ENCODE data around the gene MYO18A.
"Not testable (repeated sequence)": the region's sequence is repeated elsewhere in the genome, so short reads cannot be mapped to it uniquely, and the experiment has no call there.

Gene MYO18A

DNA sequence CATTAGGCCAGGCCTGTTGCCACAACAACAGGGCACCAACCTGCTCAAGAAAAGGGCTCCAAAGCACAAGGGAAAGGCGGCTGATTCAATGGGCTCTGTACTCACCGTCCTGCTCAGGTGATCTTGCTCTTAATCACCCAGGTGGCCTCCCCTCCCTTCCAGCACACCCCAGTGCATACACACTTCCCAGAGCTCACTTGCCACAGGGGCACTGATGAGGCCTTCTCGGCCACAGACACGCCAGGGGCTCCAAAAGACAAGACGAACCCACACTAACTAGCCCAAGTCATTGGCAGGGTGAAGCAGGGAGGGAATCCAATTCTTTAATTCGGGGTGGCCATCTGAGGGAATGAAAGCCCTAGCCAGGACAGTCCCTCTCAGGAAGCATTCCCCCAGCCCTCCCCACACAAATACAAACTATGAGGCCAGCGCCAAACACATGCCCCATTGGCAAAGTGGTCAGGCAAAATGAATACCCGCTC lies 1.4 kb downstream of the MYO18A start:
- Mint-ChIP-seq H3K9me3 (no peaks in the 10 kb centered on the region), H3K36me3 (ENCODE audit: low read depth) (no peaks in the 10 kb centered on the region), H3K27ac (peak overlapping the region; percentile 29), H3K4me1 (ENCODE audit: low read depth) (peaks cover 38% of the 10 kb centered on the region), H3K4me3 (peak overlapping the region; percentile 53), H3K27me3 (no peaks in the 10 kb centered on the region)
- DNase-seq = no peak

DNA sequence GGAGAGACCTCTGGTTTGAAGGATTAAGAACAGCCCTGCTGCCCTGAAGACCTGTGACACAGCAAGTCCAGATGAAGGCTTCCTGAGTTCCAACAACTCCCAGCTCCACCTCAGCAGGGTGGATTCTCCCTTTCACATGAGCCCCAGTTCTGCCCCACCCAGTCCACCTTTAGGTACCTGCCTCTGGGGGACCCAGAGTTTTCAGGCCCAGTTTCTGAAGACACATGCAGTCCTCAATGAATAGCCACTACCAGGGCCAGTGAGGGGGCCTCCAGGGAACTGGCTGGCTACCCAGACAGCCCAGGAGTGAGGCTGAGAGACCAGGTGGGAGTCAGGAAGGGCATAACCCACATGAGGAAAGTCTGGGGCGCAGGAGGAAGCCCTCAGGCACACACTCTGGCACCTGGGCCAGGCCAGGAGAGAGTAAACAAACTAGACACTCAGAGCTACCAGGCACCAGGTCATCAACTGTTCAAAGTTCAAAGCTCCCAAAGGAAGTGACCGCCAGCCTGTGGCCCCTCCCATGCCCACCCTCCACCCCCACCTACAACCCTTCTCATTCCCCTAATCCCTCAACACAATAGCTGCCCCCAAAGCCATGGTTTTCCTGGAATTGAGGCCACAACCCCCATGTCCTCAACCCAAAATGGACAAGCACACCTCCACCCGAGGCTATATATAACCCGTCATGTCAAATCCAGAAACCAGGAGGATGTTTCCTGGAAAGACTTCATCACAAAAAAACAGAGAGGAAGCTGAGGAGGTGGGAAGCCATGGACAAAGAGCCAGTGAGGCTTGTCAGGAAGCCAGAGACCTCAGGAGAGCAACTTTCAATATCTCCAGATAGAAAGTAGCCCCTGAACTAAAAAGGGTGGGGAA lies 2.1 kb downstream of the MYO18A start:
- Mint-ChIP-seq H3K4me1 (ENCODE audit: low read depth) (peaks cover 38% of the 10 kb centered on the region), H3K27me3 (no peaks in the 10 kb centered on the region), H3K27ac (peak overlapping the region; percentile 63), H3K9me3 (no peaks in the 10 kb centered on the region), H3K4me3 (peak overlapping the region; percentile 53), H3K36me3 (ENCODE audit: low read depth) (no peaks in the 10 kb centered on the region)
- DNase-seq = no peak

DNA sequence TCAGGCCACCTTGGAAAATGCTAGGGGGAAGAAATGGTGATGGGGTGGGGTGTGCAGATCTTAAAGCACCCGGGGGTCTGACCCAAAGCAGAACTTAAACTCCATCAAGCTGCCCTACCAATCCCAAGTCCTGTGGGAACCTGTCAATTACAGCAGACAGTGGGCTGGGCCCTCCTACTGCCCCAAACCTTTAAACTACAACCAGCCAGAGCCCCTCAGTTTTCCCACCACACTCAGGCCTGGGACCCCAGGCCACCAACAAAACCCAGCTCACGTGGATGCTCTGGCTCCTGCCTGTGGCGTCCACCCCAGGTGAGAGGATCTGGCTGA lies 2.7 kb downstream of the MYO18A start:
- H3K27ac Mint-ChIP-seq = peak overlapping the region; percentile 34
- peak overlapping the region; percentile 75 for H3K4me3 Mint-ChIP-seq
- no peaks in the 10 kb centered on the region for H3K27me3 Mint-ChIP-seq
- H3K9me3 Mint-ChIP-seq = no peaks in the 10 kb centered on the region
- no peak for DNase-seq
- peaks cover 38% of the 10 kb centered on the region for H3K4me1 Mint-ChIP-seq (ENCODE audit: low read depth)
- H3K36me3 Mint-ChIP-seq (ENCODE audit: low read depth) = no peaks in the 10 kb centered on the region

DNA sequence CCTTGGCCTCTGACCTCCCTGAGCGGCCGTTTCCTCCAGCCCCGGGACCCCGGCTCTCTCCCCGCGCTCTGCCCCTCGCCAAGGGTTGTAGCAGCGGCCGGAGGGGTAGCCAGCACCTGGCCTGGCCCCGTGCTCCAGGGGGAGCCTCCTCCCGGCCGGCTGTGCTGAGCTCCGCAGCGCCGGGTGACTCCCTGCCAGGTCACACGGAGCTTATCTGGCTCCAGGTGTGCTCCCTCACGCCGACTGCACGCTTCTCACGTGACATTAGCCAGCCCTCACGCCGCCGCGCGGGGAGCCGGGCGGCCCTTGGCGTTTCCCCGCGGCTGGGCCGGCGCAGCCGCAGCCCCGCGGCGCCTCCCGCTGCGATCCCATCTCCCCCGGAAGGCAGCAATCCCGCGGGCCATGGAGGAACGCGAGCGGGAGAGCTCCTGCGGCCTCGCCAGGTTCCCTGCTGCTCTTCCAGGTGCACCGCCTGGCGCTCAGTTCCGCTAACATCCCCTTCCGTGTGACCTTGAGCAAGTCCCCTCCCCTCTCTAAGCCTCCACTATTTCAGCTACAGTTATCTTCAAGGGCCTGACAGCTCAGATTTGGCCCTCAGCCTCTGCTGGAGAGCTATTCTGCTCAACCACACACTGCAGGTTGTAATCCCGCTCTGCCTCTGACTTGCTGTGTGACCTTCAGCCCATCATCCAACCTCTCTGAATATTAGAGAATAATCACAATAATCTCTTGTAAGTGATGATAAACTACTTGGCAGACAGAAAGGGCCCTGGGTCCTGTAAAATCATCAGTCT lies 3.4 kb downstream of the MYO18A start:
- peak overlapping the region; percentile 94 for H3K27ac Mint-ChIP-seq
- H3K4me3 Mint-ChIP-seq = peak overlapping the region; percentile 75
- H3K4me1 Mint-ChIP-seq (ENCODE audit: low read depth) = peaks cover 38% of the 10 kb centered on the region
- no peaks in the 10 kb centered on the region for H3K9me3 Mint-ChIP-seq
- no peaks in the 10 kb centered on the region for H3K36me3 Mint-ChIP-seq (ENCODE audit: low read depth)
- H3K27me3 Mint-ChIP-seq = no peaks in the 10 kb centered on the region
- peak; percentile 79 for DNase-seq

DNA sequence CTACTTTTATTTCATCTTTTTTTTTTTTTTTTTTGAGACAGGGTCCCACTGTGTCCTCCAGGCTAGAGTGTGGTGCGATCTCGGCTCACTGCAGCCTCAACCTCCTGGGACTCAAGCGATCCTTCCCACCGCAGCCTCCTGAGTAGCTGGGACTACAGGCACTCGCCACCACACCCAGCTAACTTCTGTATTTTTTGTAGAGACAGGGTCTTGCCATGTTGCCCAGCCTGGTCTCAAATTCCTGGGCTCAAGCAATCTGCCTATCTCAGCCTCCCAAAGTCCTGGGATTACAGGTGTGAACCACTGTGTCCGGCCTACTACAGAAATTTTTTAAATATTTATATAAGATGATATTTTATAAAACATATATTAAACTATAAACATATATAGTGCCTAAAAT lies 4.8 kb downstream of the MYO18A start:
- peaks cover 32% of the 10 kb centered on the region for H3K4me1 Mint-ChIP-seq (ENCODE audit: low read depth)
- H3K27ac Mint-ChIP-seq = no peak overlapping the region
- H3K4me3 Mint-ChIP-seq = no peak overlapping the region
- no peaks in the 10 kb centered on the region for H3K9me3 Mint-ChIP-seq
- DNase-seq = no peak
- H3K27me3 Mint-ChIP-seq = no peaks in the 10 kb centered on the region
- no peaks in the 10 kb centered on the region for H3K36me3 Mint-ChIP-seq (ENCODE audit: low read depth)

DNA sequence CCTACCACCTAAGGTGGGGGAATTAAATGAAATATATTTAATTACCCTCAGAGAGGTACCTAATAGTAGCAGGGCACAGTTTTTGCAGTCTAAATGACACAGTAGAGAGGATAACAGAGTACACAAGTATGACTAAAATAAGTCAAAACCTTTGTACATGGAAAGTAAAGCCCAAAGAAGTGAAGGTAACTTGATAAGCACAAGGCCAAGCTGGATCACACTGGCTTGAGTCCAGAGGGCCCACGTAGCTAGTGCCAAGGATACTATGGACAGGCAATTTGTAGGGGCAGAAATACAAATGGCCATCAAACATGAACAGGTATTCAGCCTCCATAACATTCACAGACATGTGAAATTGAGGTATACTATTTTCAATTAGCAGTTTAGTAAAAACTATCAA lies 7.6 kb downstream of the MYO18A start:
- no peaks in the 10 kb centered on the region for H3K36me3 Mint-ChIP-seq (ENCODE audit: low read depth)
- H3K27me3 Mint-ChIP-seq = no peaks in the 10 kb centered on the region
- no peak for DNase-seq
- H3K4me3 Mint-ChIP-seq = no peak overlapping the region
- H3K9me3 Mint-ChIP-seq = no peaks in the 10 kb centered on the region
- peaks cover 12% of the 10 kb centered on the region for H3K4me1 Mint-ChIP-seq (ENCODE audit: low read depth)
- H3K27ac Mint-ChIP-seq = no peak overlapping the region

DNA sequence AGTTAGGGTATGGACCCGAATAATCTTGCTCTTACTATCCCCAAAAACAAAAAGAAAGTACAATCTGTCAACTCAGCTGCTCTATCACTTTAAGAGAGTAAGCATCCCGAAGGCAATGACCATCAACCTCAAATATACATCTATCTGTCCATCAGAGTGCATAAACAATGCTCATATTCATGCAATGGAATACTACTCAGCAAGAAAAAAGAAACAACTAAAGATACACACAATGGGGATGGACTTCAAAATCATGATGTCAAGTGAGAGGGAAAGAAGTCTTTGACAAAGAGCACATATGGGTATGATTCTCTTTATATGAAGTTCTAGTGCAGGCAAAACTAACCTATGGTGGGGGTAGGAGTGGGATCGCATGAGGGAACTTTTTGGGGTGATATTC lies 9.5 kb downstream of the MYO18A start:
- Mint-ChIP-seq H3K27ac (no peak overlapping the region), H3K27me3 (no peaks in the 10 kb centered on the region), H3K9me3 (no peaks in the 10 kb centered on the region), H3K4me1 (ENCODE audit: low read depth) (no peaks in the 10 kb centered on the region), H3K36me3 (ENCODE audit: low read depth) (peaks cover 12% of the 10 kb centered on the region), H3K4me3 (no peak overlapping the region)
- no peak for DNase-seq

DNA sequence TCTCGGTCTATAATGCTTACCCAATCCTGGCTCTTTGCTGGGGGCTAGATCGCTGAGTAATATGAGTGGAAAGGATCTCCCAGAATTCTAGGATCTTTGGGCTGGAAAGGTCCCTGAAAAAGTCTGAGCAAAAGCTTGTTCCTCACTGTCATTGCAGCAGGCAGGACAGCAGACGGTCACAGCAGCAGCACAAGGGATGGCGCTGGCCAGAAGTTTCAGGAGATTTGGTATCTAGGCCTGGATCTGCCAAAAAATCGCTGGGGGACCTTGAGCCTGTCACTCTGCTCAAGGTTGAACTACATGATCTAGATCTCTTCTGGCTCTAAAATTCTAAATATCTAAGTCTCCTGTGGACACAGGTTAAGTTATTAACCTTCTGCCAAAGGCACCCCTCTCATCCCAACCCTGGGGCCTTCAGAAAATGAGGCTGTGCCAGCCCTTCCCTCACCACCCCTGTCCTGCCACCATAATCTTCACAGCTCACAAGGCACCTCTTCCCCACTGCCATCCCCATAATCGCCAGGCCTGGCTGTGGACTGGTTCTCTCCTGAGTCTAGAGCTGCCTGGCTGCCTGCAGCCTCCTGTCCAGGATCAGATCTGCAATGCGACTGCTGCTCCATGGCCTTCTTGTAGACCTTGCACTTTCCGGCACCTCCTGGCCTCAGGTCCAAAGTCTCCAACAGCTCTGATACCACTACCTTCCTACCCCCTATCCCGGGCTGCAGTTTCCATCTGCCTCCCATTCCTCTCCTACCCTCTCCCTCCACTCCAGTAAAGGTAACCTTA lies 10.2 kb downstream of the MYO18A start:
- DNase-seq = no peak
- H3K27ac Mint-ChIP-seq = no peak overlapping the region
- H3K4me1 Mint-ChIP-seq (ENCODE audit: low read depth) = no peaks in the 10 kb centered on the region
- H3K36me3 Mint-ChIP-seq (ENCODE audit: low read depth) = peaks cover 15% of the 10 kb centered on the region
- H3K27me3 Mint-ChIP-seq = no peaks in the 10 kb centered on the region
- H3K9me3 Mint-ChIP-seq = no peaks in the 10 kb centered on the region
- no peak overlapping the region for H3K4me3 Mint-ChIP-seq

DNA sequence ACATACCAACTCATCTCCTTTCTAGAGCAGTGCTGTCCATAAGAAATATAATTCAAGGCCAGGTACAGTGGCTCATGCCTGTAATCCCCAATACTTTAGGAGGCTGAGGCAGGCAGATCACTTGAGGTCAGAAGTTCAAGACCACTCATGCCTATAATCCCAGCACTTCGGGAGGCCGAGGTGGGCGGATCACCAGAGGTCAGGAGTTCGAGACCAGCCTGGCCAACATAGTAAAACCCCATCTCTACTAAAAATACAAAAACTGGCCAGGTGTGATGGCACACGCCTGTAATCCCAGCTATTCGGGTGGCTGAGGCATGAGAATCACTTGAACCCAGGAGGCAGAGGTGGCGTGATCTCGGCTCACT lies 11.5 kb downstream of the MYO18A start:
- not testable (repeated sequence) for DNase-seq; H3K27ac Mint-ChIP-seq; H3K9me3 Mint-ChIP-seq; H3K27me3 Mint-ChIP-seq; H3K4me3 Mint-ChIP-seq; H3K4me1 Mint-ChIP-seq (ENCODE audit: low read depth)
- H3K36me3 Mint-ChIP-seq (ENCODE audit: low read depth) = peaks cover 16% of the 10 kb centered on the region

DNA sequence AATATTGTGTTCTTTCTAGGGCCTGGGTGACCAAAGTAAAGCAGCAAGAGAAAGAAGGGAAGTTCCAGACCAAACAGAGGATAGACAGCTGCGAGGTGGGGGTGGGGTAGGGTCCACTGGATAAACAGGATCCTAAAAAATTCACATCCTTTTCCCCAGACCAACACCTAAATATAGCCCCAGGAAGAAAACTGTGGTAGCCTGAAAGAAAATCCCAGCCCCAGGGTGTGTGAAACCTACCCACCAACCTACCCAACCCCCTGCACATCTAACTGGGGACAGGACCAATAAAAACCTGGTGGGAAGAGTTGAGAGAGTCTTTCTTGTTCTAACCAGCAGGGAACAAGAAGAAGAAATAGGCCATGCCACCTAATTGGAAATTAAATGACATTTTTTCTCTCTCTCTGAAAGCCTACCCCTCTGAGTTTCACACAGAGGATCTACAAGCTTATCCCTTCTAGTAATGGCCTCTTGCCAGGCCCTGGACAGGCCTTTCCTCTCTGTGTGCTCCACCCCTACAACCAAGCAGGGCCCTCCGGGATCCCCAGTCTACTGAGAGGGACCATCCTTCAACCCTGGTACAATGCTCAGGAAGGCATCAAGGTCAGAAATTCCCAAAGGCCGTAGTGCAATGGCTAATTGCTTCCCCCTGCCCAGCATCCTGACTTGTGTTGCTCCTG lies 12.0 kb downstream of the MYO18A start:
- Mint-ChIP-seq H3K36me3 (ENCODE audit: low read depth) (peaks cover 16% of the 10 kb centered on the region), H3K9me3 (no peaks in the 10 kb centered on the region), H3K4me3 (no peak overlapping the region), H3K4me1 (ENCODE audit: low read depth) (no peaks in the 10 kb centered on the region), H3K27me3 (no peaks in the 10 kb centered on the region), H3K27ac (no peak overlapping the region)
- no peak for DNase-seq

DNA sequence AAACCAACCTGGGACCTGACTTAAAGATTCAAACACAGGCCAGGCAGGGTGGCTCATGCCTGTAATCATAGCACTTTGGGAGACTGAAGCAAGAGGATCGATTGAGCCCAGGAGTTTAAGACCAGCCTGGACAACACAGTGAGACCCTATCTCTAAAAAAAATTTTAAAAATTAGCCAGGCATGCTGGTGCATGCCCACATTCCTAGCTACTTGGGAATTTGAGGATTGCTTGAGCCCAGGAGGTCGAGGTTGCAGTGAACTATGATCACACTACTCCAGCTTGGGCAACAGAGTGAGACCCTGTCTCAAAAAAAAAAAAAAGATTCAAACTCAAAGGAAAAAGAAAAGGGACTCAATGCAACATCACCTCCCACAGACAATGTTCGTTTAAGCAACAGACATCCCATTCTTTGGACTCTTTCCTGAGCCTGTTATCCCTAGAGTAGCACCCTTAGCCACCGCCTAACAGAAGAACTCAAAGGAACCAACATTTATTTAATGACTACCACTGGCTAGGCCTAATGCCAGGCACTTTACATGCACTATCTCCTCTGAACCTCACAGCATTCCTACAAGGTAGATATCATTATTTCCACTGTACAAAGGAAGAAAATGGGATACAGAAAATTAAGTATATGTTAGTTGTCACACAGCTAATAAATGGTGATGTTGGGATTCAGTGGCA lies 12.7 kb downstream of the MYO18A start:
- H3K4me1 Mint-ChIP-seq (ENCODE audit: low read depth) = no peaks in the 10 kb centered on the region
- H3K9me3 Mint-ChIP-seq = no peaks in the 10 kb centered on the region
- H3K27me3 Mint-ChIP-seq = no peaks in the 10 kb centered on the region
- H3K4me3 Mint-ChIP-seq = no peak overlapping the region
- no peak overlapping the region for H3K27ac Mint-ChIP-seq
- DNase-seq = no peak
- H3K36me3 Mint-ChIP-seq (ENCODE audit: low read depth) = peaks cover 16% of the 10 kb centered on the region

DNA sequence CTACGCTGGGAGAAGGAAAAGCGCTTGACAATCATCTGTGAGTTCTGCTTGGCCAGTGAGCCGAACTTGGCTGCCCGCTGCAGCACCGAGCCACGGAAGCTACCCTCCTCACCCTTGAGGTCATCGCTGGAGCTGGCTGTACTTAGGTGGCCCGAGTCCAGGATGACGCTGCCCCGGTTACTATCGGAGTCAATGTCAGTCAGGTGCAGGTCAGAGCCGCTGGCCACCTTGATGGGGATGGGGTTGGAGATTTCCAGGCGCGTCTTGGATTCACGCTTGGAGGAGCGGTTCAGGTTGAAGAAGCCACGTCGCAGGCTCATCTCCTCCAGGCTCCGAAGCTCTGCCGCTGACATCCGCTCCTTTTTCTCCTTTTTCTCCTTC lies 13.7 kb downstream of the MYO18A start:
- Mint-ChIP-seq H3K4me3 (no peak overlapping the region), H3K4me1 (ENCODE audit: low read depth) (no peaks in the 10 kb centered on the region), H3K27me3 (no peaks in the 10 kb centered on the region), H3K9me3 (no peaks in the 10 kb centered on the region), H3K27ac (no peak overlapping the region), H3K36me3 (ENCODE audit: low read depth) (peaks cover 16% of the 10 kb centered on the region)
- no peak for DNase-seq

DNA sequence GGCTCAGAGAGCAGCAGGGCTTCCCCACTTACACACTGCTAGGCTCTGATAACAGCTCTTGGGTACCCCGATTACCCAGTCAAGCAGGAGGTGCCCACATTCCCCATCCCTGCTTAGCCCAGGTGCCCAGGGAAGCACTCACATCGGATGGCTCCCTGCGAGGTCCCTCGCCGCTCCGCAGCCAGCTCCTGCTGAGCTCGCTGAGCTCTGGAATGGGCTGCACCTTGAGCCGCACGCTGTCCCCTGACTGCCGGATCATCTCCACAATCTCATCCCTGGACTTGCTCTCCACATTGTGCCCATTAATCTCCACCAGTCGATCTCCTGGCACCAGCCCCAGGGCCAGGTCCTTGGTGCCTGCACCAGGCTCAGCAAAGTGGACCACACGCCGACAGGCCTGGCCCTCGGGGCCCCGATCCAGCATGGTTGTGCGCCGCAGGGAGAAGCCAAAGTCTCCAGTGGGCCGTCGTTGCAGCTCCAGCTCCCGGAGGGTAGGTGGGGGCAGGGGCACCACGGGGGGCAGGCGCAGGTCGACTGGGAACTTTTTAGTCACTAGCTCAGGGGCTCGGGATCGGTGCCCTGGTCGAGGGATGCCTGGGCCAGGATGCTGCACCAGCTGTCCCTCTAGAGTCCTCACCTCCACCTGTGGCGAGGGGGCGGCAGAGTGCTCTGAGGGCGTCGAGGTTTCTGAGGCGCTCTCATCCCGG lies 14.2 kb downstream of the MYO18A start:
- Mint-ChIP-seq H3K4me1 (ENCODE audit: low read depth) (no peaks in the 10 kb centered on the region), H3K27ac (no peak overlapping the region), H3K9me3 (no peaks in the 10 kb centered on the region), H3K36me3 (ENCODE audit: low read depth) (peaks cover 16% of the 10 kb centered on the region), H3K27me3 (no peaks in the 10 kb centered on the region), H3K4me3 (no peak overlapping the region)
- no peak for DNase-seq

Data from activated T-cell treated with anti-CD3 and anti-CD28 coated beads, Interleukin-2, amount 50 U/mL, for 24 hours (primary cell).